PC-9 (cell line): ENCODE data around the gene FLAD1. TPM values are rescaled to one million over a fixed set of nuclear protein-coding genes. Genes with fewer than 3 reads are reported as not detected.

Source experiments
- BruUV-seq: library from RNA; stranded (reverse); fragments of 400-500 nt; replicated peaks from 2 replicates; lab custom pipeline; 2021; lab: Mats Ljungman, UMichigan
- CTCF ChIA-PET: fragments of 300-600 bp; sonication (Branson Sonifier 250); formaldehyde crosslinking; loops from one replicate; lab custom pipeline; 2022; ENCODE audit warnings: antibody characterized with exemption; lab: Charles Lee
- POLR2A ChIA-PET: fragments of 300-600 bp; sonication (Branson Sonifier 250); formaldehyde crosslinking; loops from one replicate; lab custom pipeline; 2022; ENCODE audit warnings: antibody characterized with exemption; ENCODE audit not compliant: unreplicated experiment; lab: Charles Lee
- DNase-seq, 2 experiments: peaks; one replicate each; pipeline versions ENCODE4 v3.0.0 to v3.0.0-alpha.2; 2015 to 2022; ENCODE audit warnings: mixed read lengths in 1 of 2
- H2AFZ ChIP-seq: fragments of 200-600 bp; sonication (generic); 2 replicates; pipeline ENCODE4 v1.8.1; 2017; ENCODE audit warnings: antibody characterized with exemption
- H3F3A ChIP-seq: fragments of 200-600 bp; sonication (generic); 2 replicates; pipeline ENCODE4 v1.8.1; 2017; ENCODE audit warnings: antibody characterized with exemption, mild to moderate bottlenecking, low read depth; ENCODE audit not compliant: insufficient read depth
- H3K27ac ChIP-seq: fragments of 200-600 bp; sonication (generic); 2 replicates; pipeline ENCODE4 v1.6.1; 2016; ENCODE audit warnings: mixed run types
- H3K27me3 ChIP-seq: fragments of 200-600 bp; sonication (generic); 2 replicates; pipeline ENCODE4 v1.6.1; 2016; ENCODE audit warnings: low read depth, mixed run types; ENCODE audit not compliant: insufficient read depth
- H3K36me3 ChIP-seq: fragments of 200-600 bp; sonication (generic); 2 replicates; pipeline ENCODE4 v1.6.1; 2016; ENCODE audit warnings: low read depth, mixed run types
- H3K4me1 ChIP-seq: fragments of 200-600 bp; sonication (generic); replicated peaks from 2 replicates; pipeline ENCODE4 v1.6.1; 2016; ENCODE audit warnings: mixed run types; ENCODE audit not compliant: insufficient read depth
- H3K4me2 ChIP-seq: fragments of 200-600 bp; sonication (generic); 2 replicates; pipeline ENCODE4 v1.6.1; 2017; ENCODE audit warnings: mixed run types
- H3K4me3 ChIP-seq: fragments of 200-600 bp; sonication (generic); 2 replicates; pipeline ENCODE4 v1.6.1; 2016; ENCODE audit warnings: mixed run types
- H3K79me2 ChIP-seq: fragments of 200-600 bp; sonication (generic); 2 replicates; pipeline ENCODE4 v1.6.1; 2017; ENCODE audit warnings: low read depth, mixed run types
- H3K9me2 ChIP-seq: fragments of 200-600 bp; sonication (generic); 2 replicates; pipeline ENCODE4 v1.8.1; 2017; ENCODE audit warnings: mild to moderate bottlenecking; ENCODE audit not compliant: insufficient read depth
- H3K9me3 ChIP-seq: fragments of 200-600 bp; sonication (generic); 2 replicates; pipeline ENCODE4 v1.8.1; 2016; ENCODE audit warnings: low read depth; ENCODE audit not compliant: insufficient read depth
- H4K20me1 ChIP-seq: fragments of 200-600 bp; sonication (generic); 2 replicates; pipeline ENCODE4 v1.8.1; 2017; ENCODE audit not compliant: insufficient read depth
- CTCF ChIP-seq: fragments of 200-600 bp; sonication (generic); conservative IDR thresholded peaks from 2 replicates; pipeline ENCODE4 v1.6.1; 2017; ENCODE audit warnings: mixed run types, antibody characterized with exemption, mild to moderate bottlenecking, moderate library complexity
- EZH2 ChIP-seq: fragments of 200-600 bp; sonication (generic); IDR thresholded peaks from 2 replicates; pipeline ENCODE4 v1.8.0; 2017; ENCODE audit warnings: antibody characterized with exemption, low read depth
- intact Hi-C: fragments of 100-400 bp; cut with micrococcal nuclease; formaldehyde crosslinking; loops from one replicate; pipeline ENCODE4 v1.10.0; 2022; ENCODE audit not compliant: unreplicated experiment
- total RNA-seq: library from RNA; stranded (reverse); gene quantifications from 2 replicates; pipeline ENCODE4 v1.2.3, GENCODE V29; 2021

The FLAD1 gene
- total RNA-seq, 1 experiment from 2014 or later, result 54.2 TPM

- intact Hi-C loops, result loop anchor here (2.0 to 5.0 kb wide), 3 partner anchors 47 to 352 kb away; partner anchors contain the start of genes RUSC1 and SLC50A1
- POLR2A ChIA-PET, result interaction anchor here (0.5 to 1.7 kb wide), 12 partner anchors 9 to 633 kb away, joined by 3 to 18 read pairs (median 5); partner anchors contain the start of genes ADAM15, PYGO2 and ZBTB7B
- CTCF ChIA-PET, result interaction anchor here (0.6 to 2.0 kb wide), 9 partner anchors 9 to 415 kb away, joined by 3 to 17 read pairs (median 4); partner anchors contain the start of genes ADAM15 and PYGO2
- Histone ChIP-seq H3K4me2 (peak overlapping the region; percentile 93), H3K27ac (peak overlapping the region; percentile 97; the same call in 1 of the 2 replicates), H3K9me3 (no peaks in the 10 kb centered on the region), H3K79me2 (peaks cover 42% of the 10 kb centered on the region), H3K27me3 (no peaks in the 10 kb centered on the region), H4K20me1 (no peaks in the 10 kb centered on the region), H3K4me3 (peak overlapping the region; percentile 87), H3K9me2 (no peaks in the 10 kb centered on the region), H3K4me1 (peaks cover 44% of the 10 kb centered on the region), H3K36me3 (peaks cover 28% of the 10 kb centered on the region; the same call in 1 of the 2 replicates), H3F3A (peaks cover 56% of the 10 kb centered on the region), H2AFZ (no peak overlapping the region)
- no peak for DNase-seq
- TSS peak; percentile 0 for BruUV-seq
- no peak for TF ChIP-seq EZH2
- no peak for TF ChIP-seq CTCF
These were observed 13.2 kb upstream of the FLAD1 start for GRCh38 chr1:154969860-154970452.

- Histone ChIP-seq H2AFZ (no peak within 1 kb of the TSS), H3K27me3 (no peaks in the 10 kb centered on the region), H4K20me1 (no peaks in the 10 kb centered on the region), H3K4me2 (peak within 1 kb of the TSS; percentile 93), H3K4me1 (peaks cover 44% of the 10 kb centered on the region), H3K36me3 (peaks cover 21% of the 10 kb centered on the region; the same call in 1 of the 2 replicates), H3K79me2 (peaks cover 50% of the 10 kb centered on the region), H3K9me3 (no peaks in the 10 kb centered on the region), H3K9me2 (no peaks in the 10 kb centered on the region), H3K27ac (peak within 1 kb of the TSS; percentile 97), H3K4me3 (peak within 1 kb of the TSS; percentile 87), H3F3A (peaks cover 56% of the 10 kb centered on the region)
- TF ChIP-seq EZH2, result no peak
- no peak for TF ChIP-seq CTCF
- peak; percentile 78 to 91 for DNase-seq
- intact Hi-C loops, result loop anchor here (2.0 to 5.0 kb wide), 3 partner anchors 46 to 352 kb away; partner anchors contain the start of genes RUSC1 and SLC50A1
- ChIA-PET POLR2A (interaction anchor here (0.5 to 1.7 kb wide), 13 partner anchors 10 to 1403 kb away, joined by 3 to 18 read pairs (median 5); partner anchors contain the start of genes ADAM15, PBXIP1, PYGO2 and ZBTB7B), CTCF (interaction anchor here (0.6 to 2.0 kb wide), 7 partner anchors 9 to 203 kb away, joined by 3 to 17 read pairs (median 4); partner anchors contain the start of genes ADAM15 and PYGO2)
- BruUV-seq, result no TSS peak
These were observed 12.4 kb upstream of the FLAD1 start, which contains the start of gene SHC1 for GRCh38 chr1:154970631-154971340. Gene SHC1, minus strand, starts transcription at chr1:154970747. Its CDS starts 221 bp downstream, at chr1:154970526.
